ENCODE results near the gene PCNX3. TPM values are rescaled to one million over a fixed set of nuclear protein-coding genes. Genes with fewer than 3 reads are reported as not detected.

The PCNX3 gene
- total and polyA plus RNA-seq, 2 donors (not counting 3 experiments of a cell fraction or from before 2014, with no cell fraction given) = 42.6 to 53.9 TPM

DNA sequence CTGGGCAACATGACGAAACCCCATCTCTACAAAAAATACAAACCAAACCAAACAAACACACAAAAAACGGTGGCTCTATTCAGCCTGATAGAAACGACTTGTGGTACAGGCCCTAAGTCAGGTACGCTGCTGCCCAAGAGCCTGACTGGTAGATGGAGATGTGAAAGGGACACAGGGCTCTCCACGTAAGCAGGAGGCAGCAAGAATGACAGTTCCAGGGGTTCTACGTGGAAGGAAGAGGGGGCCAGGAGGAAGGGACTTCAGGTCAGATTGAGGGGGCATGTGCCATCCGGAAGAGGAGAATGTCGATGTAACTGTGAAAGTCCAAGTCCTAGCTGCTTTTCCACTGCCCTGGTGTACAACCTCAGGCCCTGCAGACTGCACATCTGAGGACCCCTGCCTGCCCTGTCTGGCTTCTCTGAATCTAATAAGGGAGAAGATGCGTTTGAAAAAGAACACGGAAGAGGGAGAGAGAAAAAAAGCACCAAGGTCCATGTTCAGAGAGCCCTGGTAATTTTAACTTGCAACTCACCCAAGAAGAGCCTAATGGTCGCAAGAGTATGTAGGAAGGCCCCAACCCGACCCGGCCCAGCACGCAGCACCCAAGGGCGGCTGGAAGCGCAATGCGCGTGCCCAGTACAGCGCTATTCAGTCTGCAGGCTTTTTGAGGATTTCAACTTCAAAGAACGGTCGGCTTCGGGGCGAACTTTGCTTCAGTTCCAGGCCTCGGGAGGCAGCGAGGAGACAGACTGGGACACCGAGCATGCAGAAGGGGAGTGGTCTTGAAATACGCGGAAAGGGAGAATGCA lies 46.2 kb upstream of the PCNX3 start:
- no peaks in the 10 kb centered on the region for H3K9me1 ChIP-seq (replicated peaks; ENCODE audit: control insufficient read depth, extremely low read depth, insufficient read depth, low read length)
- ChIA-PET POLR2A (interaction anchor here (1.1 to 1.2 kb wide), 2 partner anchors 9 to 147 kb away, joined by 3 to 4 read pairs; partner anchors contain the start of gene NEAT1), CTCF (interaction anchor here (0.6 to 9.7 kb wide), 6 partner anchors 10 to 46 kb away, joined by 3 to 167 read pairs (median 18); partner anchors contain the start of genes LTBP3, MAP3K11 and PCNX3)
- H3K27ac ChIP-seq (ENCODE audit: insufficient read depth, low read depth, low read length) = peak overlapping the region; percentile 61
- H3K4me1 ChIP-seq (ENCODE audit: control insufficient read depth, extremely low read depth, insufficient read depth, low read length) = peaks cover 44% of the 10 kb centered on the region
- intact Hi-C loops (cut with micrococcal nuclease) = no loop called here
- H3K9ac ChIP-seq (replicated peaks; ENCODE audit: extremely low read depth, insufficient read depth, low read length) = peak overlapping the region; percentile 85
- no peaks in the 10 kb centered on the region for H3K9me3 ChIP-seq (replicated peaks; ENCODE audit: control insufficient read depth, insufficient read depth, low read length)
- peaks cover 25% of the 10 kb centered on the region for H3K79me2 ChIP-seq (ENCODE audit: control insufficient read depth, insufficient read depth, low read length)
- no peaks in the 10 kb centered on the region for H4K20me1 ChIP-seq (replicated peaks; ENCODE audit: control insufficient read depth, extremely low read depth, insufficient read depth, low read length)
- TF ChIP-seq GATA2 (IDR thresholded peaks at IDR 0.05; ENCODE audit: insufficient read depth, insufficient read length, low read depth, low read length) (no peak), EZH2 (IDR thresholded peaks at IDR 0.05; ENCODE audit: borderline replicate concordance, low read depth, low read length, severe bottlenecking) (no peak), POLR2AphosphoS5 (IDR thresholded peaks at IDR 0.05; ENCODE audit: insufficient read depth, low read depth, low read length) (no peak)
- dilution Hi-C loops (cut with MboI; ENCODE audit: extremely low pct_ligation_motif_present, low sequenced_read_pairs) = no loop called here
- BruUV-seq (replicated peaks) = no TSS peak
- peak overlapping the region; percentile 5 to 66 (median 30) for H3K4me3 ChIP-seq (replicated peaks in 1 of 3; ENCODE audit: insufficient read depth in 1 of 3, low read depth in 1 of 3, low read length in 3 of 3)
- no peaks in the 10 kb centered on the region for H3K36me3 ChIP-seq (ENCODE audit: control insufficient read depth in 2 of 2, extremely low read depth in 1 of 2, insufficient read depth in 2 of 2, low read length in 2 of 2)
- peak; percentile 57 for FAIRE-seq
- H3K27me3 ChIP-seq (ENCODE audit: control insufficient read depth in 2 of 2, insufficient read depth in 2 of 2, low read length in 2 of 2) = no peaks in the 10 kb centered on the region
- no peak for DNase-seq (ENCODE audit: low read depth, low spot score)
- peak overlapping the region; percentile 40 for H2AFZ ChIP-seq (ENCODE audit: low read depth, low read length)
- H3K4me2 ChIP-seq (ENCODE audit: insufficient read depth, low read length) = peak overlapping the region; percentile 62
